ENCODE measurements around the gene TBC1D22A.
A peak's percentile ranks its signal among the peaks of the same experiment; 100 is the strongest.

Gene TBC1D22A

GRCh38 chr22:46774253-46774979 lies 12.0 kb downstream of the TBC1D22A start:
- no peak for DNase-seq (ENCODE audit: low spot score)
- peak overlapping the region in 1 of 2 donors; percentile 75 for H3K27ac ChIP-seq
- H3K4me3 ChIP-seq, result no peak overlapping the region
- no peak for TF ChIP-seq CTCF (IDR thresholded peaks at IDR 0.05)

GRCh38 chr22:46774980-46775849 lies 12.8 kb downstream of the TBC1D22A start:
- TF ChIP-seq CTCF (IDR thresholded peaks at IDR 0.05), result no peak
- no peak overlapping the region for H3K27ac ChIP-seq
- DNase-seq (ENCODE audit: low spot score), result no peak
- H3K4me3 ChIP-seq, result no peak overlapping the region

GRCh38 chr22:46775850-46776826 lies 13.7 kb downstream of the TBC1D22A start:
- no peak overlapping the region for H3K4me3 ChIP-seq
- peak overlapping the region in 1 of 2 donors; percentile 47 for H3K27ac ChIP-seq
- no peak for TF ChIP-seq CTCF (IDR thresholded peaks at IDR 0.05)
- no peak for DNase-seq (ENCODE audit: low spot score)

- no peak for DNase-seq (ENCODE audit: low spot score)
- no peak overlapping the region for H3K4me3 ChIP-seq
- no peak for TF ChIP-seq CTCF (IDR thresholded peaks at IDR 0.05)
- H3K27ac ChIP-seq, result no peak overlapping the region
Measured at GRCh38 chr22:46776876-46777608, 14.6 kb downstream of the TBC1D22A start.

- H3K27ac ChIP-seq, result no peak overlapping the region
Measured at GRCh38 chr22:46777609-46777970, 15.1 kb downstream of the TBC1D22A start.

More at GRCh38 chr22:46777609-46777970, 15.1 kb downstream of the TBC1D22A start:
- no peak for DNase-seq (ENCODE audit: low spot score)
- H3K4me3 ChIP-seq, result no peak overlapping the region
- TF ChIP-seq CTCF (IDR thresholded peaks at IDR 0.05), result no peak
